HL-60 (cell line): ENCODE data around the gene GKN1.
"Not testable (repeated sequence)": the region's sequence is repeated elsewhere in the genome, so short reads cannot be mapped to it uniquely, and the experiment has no call there.

ENCODE experiments used
- DNase-seq, 2 experiments: peaks; one replicate each; pipeline ENCODE4 v3.0.0-alpha.2; 2010 to 2020; ENCODE audit warnings: low read depth in 1 of 2, low spot score in 1 of 2
- H3K27ac ChIP-seq: fragments of 250-450 bp; sonication (Bioruptor Pico); replicated peaks from 2 replicates; pipeline ENCODE4 v1.5.1; 2020; ENCODE audit warnings: mild to moderate bottlenecking, moderate library complexity
- H3K27me3 ChIP-seq: fragments of 250-450 bp; sonication (Bioruptor Pico); 2 replicates; pipeline ENCODE4 v1.5.1; 2021; ENCODE audit warnings: mild to moderate bottlenecking, moderate library complexity; ENCODE audit not compliant: insufficient read depth, poor library complexity, severe bottlenecking
- H3K4me3 ChIP-seq: replicated peaks from 2 replicates; pipeline ENCODE4 v1.5.1; 2011; ENCODE audit warnings: mild to moderate bottlenecking, control low read depth, low read length; ENCODE audit not compliant: insufficient read depth
- GABPA ChIP-seq: IDR thresholded peaks from 2 replicates; pipeline ENCODE4 v1.6.1; 2012; ENCODE audit warnings: low read depth
- POLR2AphosphoS5 ChIP-seq: IDR thresholded peaks from 2 replicates; pipeline ENCODE4 v1.6.1; 2012; ENCODE audit warnings: low read depth
- SPI1 ChIP-seq: IDR thresholded peaks from 2 replicates; pipeline ENCODE4 v1.6.1; 2012; ENCODE audit warnings: low read depth, mild to moderate bottlenecking, borderline replicate concordance
- TF ChIP-seq, protein P1 (sequence below): IDR thresholded peaks from one replicate; pipeline ENCODE4 v1.5.1; 2011; ENCODE audit warnings: low read length, control low read depth, inconsistent platforms; ENCODE audit not compliant: insufficient read depth
- TF ChIP-seq, protein P2 (sequence below): IDR thresholded peaks from 2 replicates; pipeline ENCODE4 v1.6.1; 2012; ENCODE audit warnings: low read depth; ENCODE audit not compliant: insufficient replicate concordance

The GKN1 gene

DNA sequence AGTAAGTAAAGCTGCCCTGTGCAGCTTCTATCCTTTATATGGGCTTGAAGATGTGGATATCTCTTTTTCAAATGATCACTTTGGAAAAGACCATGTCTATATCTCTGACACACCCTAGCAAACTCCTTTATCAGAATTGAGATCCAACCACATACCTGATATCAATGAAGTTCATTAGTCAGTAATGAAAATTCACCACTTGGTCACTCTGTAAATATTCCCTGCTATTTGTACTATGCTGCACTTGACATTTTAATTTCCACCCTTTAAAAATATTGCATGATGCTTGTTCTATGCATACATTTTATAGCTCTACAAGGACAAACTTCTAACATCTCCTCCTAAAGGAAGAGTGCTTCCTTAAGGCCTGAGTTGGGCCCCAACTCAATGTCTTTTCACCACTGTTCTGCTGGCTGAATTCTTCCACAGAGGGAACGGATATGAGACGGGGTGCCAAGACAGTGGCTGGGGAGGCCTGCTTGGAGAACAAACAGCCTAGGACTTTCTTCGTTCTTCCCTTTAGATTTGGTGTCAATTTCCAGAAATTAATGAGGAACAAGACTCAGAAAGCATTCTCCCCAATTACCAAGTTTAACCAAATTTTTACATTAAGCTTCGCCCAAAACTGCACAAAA lies 21.4 kb upstream of the GKN1 start, which contains the start of gene GKN2:
GKN2 (minus strand) TSS at position 7 of the 635 bp plus-strand sequence. CDS start 32 bp downstream, outside the sequence.
- Histone ChIP-seq H3K4me3 (no peak within 1 kb of the TSS), H3K27me3 (no peaks in the 10 kb centered on the region), H3K27ac (no peak within 1 kb of the TSS)
- DNase-seq = no peak
- TF ChIP-seq SPI1 (no peak), POLR2AphosphoS5 (no peak), GABPA (no peak)
- TF ChIP-seq, protein P1, sequence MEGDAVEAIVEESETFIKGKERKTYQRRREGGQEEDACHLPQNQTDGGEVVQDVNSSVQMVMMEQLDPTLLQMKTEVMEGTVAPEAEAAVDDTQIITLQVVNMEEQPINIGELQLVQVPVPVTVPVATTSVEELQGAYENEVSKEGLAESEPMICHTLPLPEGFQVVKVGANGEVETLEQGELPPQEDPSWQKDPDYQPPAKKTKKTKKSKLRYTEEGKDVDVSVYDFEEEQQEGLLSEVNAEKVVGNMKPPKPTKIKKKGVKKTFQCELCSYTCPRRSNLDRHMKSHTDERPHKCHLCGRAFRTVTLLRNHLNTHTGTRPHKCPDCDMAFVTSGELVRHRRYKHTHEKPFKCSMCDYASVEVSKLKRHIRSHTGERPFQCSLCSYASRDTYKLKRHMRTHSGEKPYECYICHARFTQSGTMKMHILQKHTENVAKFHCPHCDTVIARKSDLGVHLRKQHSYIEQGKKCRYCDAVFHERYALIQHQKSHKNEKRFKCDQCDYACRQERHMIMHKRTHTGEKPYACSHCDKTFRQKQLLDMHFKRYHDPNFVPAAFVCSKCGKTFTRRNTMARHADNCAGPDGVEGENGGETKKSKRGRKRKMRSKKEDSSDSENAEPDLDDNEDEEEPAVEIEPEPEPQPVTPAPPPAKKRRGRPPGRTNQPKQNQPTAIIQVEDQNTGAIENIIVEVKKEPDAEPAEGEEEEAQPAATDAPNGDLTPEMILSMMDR = no peak
- TF ChIP-seq, protein P2, sequence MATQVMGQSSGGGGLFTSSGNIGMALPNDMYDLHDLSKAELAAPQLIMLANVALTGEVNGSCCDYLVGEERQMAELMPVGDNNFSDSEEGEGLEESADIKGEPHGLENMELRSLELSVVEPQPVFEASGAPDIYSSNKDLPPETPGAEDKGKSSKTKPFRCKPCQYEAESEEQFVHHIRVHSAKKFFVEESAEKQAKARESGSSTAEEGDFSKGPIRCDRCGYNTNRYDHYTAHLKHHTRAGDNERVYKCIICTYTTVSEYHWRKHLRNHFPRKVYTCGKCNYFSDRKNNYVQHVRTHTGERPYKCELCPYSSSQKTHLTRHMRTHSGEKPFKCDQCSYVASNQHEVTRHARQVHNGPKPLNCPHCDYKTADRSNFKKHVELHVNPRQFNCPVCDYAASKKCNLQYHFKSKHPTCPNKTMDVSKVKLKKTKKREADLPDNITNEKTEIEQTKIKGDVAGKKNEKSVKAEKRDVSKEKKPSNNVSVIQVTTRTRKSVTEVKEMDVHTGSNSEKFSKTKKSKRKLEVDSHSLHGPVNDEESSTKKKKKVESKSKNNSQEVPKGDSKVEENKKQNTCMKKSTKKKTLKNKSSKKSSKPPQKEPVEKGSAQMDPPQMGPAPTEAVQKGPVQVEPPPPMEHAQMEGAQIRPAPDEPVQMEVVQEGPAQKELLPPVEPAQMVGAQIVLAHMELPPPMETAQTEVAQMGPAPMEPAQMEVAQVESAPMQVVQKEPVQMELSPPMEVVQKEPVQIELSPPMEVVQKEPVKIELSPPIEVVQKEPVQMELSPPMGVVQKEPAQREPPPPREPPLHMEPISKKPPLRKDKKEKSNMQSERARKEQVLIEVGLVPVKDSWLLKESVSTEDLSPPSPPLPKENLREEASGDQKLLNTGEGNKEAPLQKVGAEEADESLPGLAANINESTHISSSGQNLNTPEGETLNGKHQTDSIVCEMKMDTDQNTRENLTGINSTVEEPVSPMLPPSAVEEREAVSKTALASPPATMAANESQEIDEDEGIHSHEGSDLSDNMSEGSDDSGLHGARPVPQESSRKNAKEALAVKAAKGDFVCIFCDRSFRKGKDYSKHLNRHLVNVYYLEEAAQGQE = no peak

DNA sequence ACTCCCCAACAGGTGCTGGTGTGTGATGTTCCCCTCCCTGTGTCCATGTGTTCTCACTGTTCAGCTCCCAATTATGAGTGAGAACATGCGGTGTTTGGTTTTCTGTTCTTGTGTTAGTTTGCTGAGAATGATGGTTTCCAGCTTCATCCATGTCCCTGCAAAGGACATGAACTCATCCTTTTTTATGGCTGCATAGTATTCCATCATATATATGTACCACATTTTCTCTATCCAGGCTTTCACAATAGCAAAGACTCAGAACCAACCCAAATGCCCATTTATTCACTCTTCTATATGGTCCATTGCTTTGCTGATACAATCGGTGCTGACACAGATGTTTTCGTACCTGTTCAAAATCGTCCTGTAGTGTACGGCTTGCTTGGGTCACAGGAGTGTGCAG lies 19.0 kb upstream of the GKN1 start:
- H3K4me3 ChIP-seq, H3K27ac ChIP-seq, H3K27me3 ChIP-seq, DNase-seq: not testable (repeated sequence)

DNA sequence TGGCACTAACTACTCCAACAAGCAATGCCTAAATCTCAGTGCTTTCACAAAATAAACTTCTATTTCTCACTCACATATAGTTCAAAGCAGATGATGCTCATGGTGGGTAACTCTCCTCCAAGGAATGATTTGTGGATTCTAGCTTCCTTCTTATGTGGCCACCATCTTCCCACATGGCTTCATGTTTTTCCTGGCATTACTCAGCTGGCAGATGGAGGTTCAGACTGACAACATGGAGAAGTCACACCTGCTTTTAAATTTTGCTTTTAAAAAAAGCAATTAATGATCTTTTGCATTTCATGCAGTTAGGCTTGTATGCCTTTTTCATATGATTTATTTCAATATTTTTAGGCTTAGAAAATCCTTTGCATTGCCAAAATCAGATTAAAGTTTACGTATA lies 15.4 kb upstream of the GKN1 start:
- no peak for TF ChIP-seq GABPA
- no peak for TF ChIP-seq SPI1
- TF ChIP-seq POLR2AphosphoS5 = no peak
- TF ChIP-seq, protein P2 = no peak
- TF ChIP-seq, protein P1 = no peak
- DNase-seq = no peak
- Histone ChIP-seq H3K27me3 (no peaks in the 10 kb centered on the region), H3K4me3 (no peak overlapping the region), H3K27ac (no peak overlapping the region)

- TF ChIP-seq, protein P1 = no peak
- TF ChIP-seq POLR2AphosphoS5 = no peak
- no peak for TF ChIP-seq SPI1
- TF ChIP-seq, protein P2 = no peak
- no peak for TF ChIP-seq GABPA
- Histone ChIP-seq H3K27ac (no peak overlapping the region), H3K4me3 (no peak overlapping the region), H3K27me3 (no peaks in the 10 kb centered on the region)
- no peak for DNase-seq
These were observed 13.1 kb upstream of the GKN1 start for GRCh38 chr2:68961380-68961779.
